ENCODE data around the gene FOCAD. TPM values are rescaled to one million over a fixed set of nuclear protein-coding genes. Genes with fewer than 3 reads are reported as not detected.

Gene FOCAD
- total RNA-seq, 2 donors from 2014 or later = 26.3 to 26.8 TPM

DNA sequence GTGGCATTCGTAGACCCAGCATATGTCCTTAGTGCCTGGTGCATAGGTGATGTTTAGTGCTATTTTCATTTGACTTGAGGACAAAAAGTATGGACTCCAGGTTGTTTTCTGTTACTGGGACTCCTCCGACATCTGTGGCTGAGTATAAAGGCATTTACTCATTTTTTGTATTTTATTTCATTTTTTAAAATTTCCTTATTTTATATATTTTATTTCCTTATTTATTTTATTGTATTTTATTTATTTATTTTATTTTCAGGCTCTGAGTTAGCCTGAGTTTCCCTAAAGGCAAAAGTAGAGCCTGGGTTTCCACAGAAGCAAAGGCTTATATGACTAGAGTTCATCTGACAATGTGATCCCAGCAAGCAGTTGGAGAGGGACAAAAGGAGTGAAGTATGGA, 91.6 kb downstream of the FOCAD start:
- DNase-seq (ENCODE audit: low spot score) = no peak

DNA sequence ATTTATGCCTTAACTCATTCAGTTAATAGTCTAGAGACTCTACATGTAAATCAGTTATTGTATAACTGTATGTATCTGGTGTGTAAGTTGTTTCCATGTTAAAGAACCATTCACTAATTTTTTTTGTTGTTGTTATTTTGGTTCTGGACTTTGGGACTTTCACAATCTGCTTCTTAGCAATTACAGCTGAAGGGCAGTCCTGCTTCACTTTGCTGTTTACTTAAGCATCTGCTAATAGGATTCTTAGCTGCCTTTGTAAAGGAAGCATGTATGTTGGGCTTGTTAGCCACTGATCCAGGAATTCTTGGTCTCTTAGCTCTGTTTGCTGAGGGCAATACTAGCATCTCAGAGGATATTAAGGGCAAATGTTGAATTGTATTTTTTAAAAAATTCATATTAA, 97.0 kb downstream of the FOCAD start:
- intact Hi-C loops (cut with DNase I) = no loop called here

More for the DNA sequence above, 91.6 kb downstream of the FOCAD start:
- intact Hi-C loops (cut with DNase I) = no loop called here

DNA sequence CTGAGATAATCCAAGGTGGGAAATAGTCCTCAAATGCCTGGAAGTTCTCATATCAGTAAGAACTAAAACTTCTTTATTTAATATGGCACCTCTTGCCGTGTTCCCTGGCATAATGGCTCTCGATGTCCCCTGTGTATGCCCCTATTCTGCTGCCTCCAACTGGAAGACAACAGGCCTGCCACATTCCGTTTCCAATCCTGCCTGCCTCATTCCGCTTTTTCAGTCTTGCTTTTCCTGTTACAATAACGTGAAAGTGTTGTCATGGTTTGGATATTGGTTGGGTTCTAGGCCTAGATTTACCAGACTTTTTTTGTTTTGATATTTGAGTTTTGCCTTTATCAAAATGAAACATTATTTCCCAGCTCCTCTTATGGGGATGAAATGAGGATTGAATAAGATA, 98.2 kb downstream of the FOCAD start:
- intact Hi-C loops (cut with DNase I) = no loop called here
- no peak for DNase-seq (ENCODE audit: low spot score)

More for the DNA sequence above, 97.0 kb downstream of the FOCAD start:
- DNase-seq (ENCODE audit: low spot score) = no peak

DNA sequence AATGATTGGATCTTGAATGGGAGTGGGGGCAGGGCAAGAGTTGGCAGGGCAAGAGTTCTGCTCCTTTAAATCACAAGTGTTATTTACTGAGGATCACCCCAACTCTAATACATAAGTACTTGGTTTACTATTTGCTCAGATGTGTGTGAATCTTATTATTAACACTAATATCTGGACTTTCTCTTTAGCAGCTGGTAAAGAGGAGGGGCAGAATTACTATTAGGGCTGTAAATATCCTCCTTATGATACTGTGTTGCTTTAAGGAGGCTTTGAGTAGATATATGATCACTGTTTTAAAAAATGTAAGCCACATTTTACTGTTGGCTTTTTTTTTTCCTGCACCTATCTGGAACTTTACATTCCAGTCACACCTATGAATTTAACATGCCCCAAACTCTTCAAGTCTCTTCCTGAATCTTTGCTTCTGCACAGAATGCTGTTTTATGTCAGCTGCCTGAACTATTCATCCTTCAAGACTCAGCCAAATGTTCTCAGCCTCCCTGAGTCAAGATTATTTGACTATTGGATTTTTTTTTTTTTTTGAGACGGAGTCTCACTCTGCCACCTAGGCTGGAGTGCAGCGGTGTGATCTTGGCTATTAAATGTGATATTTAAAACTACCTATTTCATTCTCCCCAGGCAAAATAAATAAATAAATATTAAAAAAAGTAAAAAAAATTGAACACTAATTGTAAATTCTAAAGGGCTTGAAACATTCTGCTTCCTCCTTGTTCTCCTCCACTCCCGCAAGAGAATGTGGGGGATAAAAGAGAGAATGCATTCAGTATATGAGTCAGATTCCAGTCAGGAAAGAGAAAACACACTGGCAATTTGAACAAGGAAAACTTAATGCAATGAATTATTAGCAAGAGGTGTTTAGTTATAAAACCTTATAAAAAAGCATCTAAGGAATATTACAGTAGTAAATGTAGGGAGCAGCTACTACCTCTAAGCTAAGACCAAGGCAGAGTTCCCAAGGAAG, 99.3 kb downstream of the FOCAD start:
- no peak for DNase-seq (ENCODE audit: low spot score)
- intact Hi-C loops (cut with DNase I) = no loop called here

DNA sequence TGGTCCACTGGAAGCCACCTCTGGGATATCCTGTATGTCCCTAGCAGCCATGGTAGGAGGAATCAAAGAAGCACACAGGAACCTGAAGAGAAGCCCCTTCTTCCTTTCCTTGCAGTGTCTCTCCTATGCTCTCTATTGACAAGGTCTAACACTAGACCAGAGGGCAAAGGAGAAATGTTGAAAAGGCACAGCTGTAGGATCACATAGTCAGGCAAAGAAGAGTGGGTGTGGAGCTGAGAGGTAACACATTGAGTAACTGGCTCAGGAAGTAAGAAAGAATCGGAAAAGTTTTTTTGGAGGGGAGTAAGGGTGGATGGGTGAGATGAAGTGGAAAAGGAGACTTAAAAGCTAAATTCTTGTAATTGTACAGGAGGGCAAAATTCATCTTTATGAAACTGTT, 100.1 kb downstream of the FOCAD start:
- intact Hi-C loops (cut with DNase I) = no loop called here
- no peak for DNase-seq (ENCODE audit: low spot score)

DNA sequence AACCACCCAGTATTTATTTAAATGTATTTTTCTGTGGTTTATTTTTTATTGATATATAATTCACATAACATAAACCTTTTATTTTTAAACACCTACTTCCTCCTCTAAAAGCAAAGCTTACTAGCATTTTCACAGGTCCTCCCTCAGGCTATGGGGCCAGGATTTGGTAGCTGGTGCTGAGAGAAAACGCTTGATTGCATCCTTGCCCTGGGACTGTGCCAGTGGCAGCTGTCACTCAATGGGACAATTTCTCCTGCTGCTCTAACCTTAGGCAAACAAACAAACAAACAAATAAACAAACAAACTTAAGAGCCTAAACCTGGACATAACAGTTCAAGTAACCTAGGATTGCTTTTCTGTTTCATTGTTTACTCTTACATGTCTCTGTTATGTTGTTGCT, 102.7 kb downstream of the FOCAD start:
- intact Hi-C loops (cut with DNase I) = no loop called here
- DNase-seq (ENCODE audit: low spot score) = no peak

DNA sequence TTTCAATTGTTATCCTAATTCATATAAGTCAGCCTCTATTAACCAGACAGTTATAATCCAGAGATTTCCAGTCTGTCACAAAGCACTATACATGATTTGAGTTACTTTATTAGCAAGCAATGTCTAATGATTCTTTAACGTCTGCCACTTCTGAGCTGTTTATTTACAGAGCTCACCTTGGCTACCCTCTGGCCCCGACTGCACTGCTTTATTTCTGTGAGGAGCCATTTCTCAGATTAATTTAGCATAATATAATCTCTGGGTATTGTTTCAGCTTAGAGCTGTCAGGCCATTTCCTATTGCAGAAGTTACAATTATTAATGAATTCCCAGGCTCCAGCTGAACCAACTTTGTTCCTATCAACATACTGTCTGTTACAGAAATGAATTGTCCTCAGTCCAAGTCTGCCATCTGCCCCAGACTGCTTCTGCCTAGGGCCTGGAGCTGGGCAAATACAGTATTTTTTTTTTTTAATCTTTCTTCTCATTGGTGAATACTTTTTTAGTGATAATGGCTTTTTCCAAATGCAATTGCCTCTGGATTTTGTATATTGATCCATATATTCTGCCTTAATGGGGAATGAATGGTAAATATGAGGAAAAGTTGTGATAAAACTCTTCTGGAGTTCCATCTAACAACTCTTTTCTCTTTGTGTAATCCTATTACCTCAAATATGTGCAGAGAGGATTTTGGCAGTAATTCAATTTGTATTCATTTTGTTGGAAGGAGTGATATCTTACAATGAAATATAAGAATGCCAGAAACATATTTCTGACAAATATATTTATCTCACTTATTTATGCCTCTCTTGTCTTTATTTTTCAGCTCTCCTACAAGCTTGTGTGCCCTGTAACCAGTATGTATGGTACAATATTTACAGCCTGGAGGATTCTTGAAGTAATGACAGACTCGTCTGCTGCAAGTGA, 104.7 kb downstream of the FOCAD start:
- DNase-seq (ENCODE audit: low spot score) = no peak
- intact Hi-C loops (cut with DNase I) = no loop called here

DNA sequence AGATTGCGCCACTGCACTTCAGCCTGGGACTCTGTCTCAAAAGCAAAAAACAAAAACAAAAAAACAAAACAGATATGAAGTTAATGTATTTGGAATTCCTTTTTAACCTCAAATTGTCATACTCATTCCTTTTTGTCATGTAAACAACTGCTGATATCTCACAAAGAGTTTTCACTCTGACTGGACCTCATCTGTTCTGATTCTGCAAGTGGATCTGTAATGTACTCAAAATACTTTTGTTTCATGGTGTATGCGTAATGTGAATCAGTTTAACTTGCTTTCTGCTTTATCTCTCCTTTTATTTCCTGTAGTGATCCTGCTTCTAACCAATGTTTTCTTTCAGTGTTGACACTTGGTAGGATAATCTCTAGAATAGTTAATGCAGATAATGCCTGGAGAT, 106.7 kb downstream of the FOCAD start:
- intact Hi-C loops (cut with DNase I) = no loop called here
- no peak for DNase-seq (ENCODE audit: low spot score)

DNA sequence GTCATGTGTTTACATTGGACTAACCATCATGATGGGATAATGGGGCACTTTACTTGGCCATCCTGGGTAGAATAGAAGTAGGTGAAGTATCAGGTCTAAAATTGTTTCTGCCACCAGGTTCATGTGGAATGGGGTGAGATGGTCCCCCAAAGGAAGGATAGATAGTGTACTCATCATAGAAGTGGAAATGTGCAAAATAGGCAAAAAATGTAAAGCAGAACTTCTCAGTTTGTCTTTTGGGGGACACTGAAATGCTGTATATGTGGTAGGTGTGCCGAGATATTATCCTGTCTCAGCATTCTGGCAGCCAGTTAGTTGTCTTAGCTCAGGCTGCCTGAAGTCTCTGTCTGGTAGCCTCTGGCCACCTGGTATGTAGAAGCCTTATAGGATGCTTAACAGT, 107.6 kb downstream of the FOCAD start:
- intact Hi-C loops (cut with DNase I) = no loop called here
- no peak for DNase-seq (ENCODE audit: low spot score)

DNA sequence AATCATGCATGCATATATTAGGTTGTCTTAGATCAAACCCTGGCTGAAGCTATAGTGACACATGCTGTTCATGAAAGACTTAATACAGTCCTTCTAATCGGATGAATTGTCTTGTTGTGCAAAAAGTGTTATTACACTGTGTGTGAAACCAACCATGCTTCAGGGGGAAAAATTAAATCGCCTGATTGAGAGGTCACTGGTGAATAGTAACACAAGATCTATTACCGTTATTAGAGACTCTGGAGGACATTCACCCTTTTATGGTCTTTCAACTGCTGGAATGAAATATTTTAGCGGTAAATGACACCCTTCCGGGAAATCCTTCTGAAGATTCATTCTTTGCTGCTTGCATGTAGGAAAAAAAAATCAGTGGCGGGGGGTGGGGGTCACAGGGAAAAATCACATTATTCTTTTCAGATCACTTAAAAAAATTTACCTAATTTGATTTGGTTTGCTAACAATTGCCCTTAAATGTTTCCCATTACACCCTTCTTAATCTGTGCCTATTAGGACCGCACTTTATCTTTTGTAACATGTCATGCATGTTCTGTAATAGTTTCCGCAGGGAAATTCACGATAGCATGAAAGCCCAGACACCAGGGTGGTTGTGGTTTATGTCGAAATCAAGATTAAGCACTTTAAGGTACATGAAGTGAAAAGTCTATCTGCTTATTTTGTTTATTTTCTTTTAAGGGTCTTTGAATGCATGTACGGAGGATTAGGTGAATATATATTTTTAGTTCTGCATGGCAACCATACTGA, 120.6 kb downstream of the FOCAD start:
- intact Hi-C loops (cut with DNase I) = no loop called here
- DNase-seq (ENCODE audit: low spot score) = no peak

DNA sequence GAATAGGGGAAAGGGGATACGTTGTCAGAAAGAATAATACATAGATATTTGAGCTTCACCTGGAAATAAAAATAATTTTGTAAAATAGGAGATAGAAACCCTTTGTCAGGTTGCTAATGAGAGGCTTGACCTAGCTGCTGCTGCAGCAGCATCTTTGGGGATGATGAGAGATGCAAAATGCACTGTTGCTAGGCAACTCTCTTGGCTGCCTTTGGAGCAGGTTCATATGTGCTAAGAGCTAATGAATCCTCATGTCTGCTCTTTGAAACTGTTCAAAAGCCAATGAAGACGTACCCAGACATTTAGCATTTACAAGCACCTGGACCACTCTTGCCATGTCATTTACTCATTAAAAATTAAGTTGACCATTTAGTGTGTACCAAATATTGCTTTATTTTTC, 121.7 kb downstream of the FOCAD start:
- no peak for DNase-seq (ENCODE audit: low spot score)
- intact Hi-C loops (cut with DNase I) = no loop called here

DNA sequence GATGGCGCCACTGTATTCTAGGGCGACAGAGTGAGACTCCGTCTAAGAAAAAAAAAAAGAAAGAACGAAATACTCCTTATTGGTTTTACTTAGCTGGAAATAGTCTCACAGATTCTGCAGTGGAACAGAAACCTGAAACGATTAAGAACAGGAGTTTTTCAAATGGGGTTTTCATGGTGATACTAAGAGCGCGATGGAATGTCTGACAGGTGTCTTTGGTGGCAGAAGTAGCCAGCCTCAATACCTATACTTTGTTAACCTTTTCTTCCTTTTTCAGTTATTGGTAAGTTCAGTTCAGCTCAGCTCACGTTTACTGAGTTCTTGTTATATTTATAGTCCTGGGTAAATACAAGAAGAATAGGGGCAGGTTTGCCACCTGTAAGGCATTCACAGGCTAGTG, 123.9 kb downstream of the FOCAD start:
- no peak for DNase-seq (ENCODE audit: low spot score)
- intact Hi-C loops (cut with DNase I) = no loop called here

DNA sequence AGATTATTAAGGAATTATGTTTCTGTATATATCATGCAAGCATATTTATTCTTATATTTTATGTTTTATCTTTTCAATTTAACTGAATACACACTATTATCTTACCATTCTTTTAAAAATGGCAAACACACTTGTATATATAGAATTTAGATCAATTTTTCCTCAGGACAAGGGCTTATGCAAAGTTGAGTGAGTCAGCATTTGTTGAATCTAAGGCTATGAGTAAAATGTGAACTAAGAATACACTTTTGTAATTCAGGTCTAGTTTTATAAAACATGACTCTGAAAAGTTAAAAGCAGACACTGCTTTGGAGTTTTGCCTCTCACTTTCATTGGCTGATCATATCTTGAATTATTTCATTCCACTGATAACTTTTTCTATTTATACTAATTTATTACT, 127.8 kb downstream of the FOCAD start:
- intact Hi-C loops (cut with DNase I) = no loop called here
- no peak for DNase-seq (ENCODE audit: low spot score)

DNA sequence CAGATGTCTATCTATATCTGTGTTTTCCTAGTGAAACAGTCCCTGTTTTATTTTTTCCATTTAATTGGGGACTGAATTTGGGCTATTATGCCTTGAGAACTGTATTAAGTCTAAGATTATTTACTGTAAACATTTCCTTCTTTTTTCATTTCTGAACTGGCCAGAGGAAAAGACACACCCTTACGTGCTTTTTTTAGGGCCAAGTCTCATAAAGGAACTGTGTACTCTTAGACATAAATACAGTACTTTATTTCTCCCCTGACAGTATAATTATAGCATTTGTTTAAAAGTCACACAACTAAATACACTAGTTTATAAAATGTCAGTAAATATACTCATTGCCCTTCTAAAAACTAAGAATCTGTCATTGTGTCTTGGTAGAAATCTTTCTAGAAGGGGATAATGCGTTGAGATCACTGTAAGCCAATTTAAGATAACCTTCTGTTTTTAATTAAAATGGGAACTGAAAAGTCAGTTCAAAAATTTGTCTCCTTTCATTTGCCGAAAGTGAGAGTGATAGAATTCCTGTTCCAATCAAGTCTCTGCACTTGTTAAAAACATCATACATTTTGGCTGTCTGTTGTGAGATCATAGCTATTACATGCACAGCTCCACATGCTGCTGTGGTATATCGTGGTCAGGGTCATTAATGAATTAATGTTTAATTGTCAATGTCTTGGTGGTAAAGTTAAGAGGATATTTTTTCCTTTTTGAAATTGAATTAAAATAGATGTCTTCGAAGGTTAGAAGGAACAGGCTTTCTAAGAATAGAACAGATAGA, 132.1 kb downstream of the FOCAD start:
- no peak for DNase-seq (ENCODE audit: low spot score)
- intact Hi-C loops (cut with DNase I) = no loop called here

DNA sequence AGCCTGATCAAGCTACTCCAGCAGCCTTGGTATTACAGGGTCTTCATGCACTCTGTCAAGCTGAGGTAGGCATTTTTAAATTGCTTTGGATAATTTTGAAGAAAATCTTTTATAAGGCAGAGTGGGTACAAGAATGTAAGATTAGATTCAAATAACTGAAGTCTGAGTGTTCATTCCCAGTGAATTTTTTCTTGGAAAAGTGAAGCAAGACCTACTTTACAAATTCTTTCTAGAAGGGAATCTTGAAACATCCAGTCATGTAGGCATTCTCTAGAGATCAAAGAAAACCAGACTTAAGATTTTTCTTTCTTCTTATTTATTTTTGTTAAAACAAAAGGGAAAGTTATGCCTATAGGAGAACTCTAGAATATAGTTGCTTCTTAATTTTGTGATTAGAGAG, 139.0 kb downstream of the FOCAD start:
- intact Hi-C loops (cut with DNase I) = no loop called here
- DNase-seq (ENCODE audit: low spot score) = no peak

DNA sequence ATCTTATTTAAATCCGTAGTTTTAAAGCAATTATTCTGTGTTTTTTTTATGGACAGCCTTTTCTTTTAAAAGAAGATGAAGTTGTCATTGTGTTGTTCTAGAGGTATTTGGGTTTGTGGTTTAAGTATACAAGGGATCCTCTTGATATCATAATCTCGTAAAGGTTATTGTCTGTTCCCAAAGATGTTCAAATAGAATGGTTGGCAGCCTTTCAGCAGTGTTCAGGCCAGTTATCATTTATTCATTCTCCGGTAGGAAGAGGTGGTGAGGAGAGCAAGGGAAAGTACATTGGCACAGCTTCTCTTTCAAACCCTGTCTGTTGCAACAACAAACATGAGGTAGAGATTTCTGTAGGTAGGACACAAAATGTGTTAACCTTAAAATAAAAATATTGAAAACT, 147.0 kb downstream of the FOCAD start:
- DNase-seq (ENCODE audit: low spot score) = no peak
- intact Hi-C loops (cut with DNase I) = no loop called here

DNA sequence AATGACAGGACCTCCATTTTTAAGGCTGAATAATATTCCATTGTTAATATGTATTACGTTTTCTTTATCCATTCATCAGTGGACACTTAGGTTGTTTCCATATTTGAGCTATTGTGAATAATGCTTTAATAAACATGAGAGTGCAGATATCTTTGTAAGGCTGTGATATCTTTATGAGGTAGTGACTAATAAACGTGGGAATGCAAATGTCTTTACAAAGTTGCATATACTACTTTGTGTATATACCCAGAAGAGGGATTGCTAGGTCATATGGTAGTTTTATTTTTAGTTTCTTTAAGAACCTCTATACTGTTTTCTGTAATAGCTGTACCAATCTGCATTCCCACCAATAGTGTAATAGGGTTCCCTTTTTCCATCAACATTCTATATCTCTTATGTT, 148.7 kb downstream of the FOCAD start:
- DNase-seq (ENCODE audit: low spot score) = no peak
- intact Hi-C loops (cut with DNase I) = no loop called here

DNA sequence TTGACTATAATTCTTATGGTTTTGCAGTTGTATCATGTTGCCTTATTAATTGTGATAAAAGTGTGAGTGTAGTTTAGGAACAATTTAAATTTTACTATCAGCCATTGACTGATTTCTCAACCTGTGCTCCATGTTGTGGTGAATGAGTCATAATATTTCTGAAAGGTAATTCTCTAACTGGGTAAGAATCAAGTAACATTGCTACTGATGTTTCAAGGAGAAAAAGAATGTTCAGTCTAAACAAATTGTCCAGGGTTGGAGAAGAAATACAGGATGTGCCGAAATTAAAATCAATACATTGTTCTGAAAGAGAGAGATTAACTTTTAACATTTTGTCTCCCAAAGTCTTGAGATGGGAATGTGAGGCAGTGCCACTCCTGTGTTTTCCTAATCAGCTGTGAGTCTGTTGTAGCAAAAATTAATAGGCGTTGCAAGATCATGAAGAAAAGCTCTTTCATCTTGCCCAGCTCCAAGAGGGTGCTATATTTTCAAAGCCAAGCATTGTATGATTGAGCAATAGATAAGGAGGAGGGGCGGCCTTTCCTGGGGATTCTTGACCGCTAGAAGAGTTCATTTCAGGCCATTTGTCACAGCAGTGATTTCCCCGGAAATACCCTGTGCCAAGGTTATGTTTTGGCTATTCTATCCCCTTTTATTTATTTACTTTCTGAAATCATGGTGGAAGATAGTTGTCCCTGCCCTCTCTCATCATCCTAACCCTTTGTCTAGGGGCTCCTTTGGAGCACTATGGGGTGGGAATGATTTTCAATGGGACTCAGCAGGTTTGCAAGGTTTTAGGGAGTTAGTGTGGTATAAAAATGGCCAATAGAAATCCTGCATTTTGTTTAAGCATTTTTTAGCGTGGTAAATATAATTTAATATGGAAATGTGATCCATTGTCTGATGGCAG, 151.6 kb downstream of the FOCAD start:
- no peak for DNase-seq (ENCODE audit: low spot score)
- intact Hi-C loops (cut with DNase I) = no loop called here
